ENCODE data around the gene CUZD1.
A peak's percentile ranks its signal among the peaks of the same experiment; 100 is the strongest.
"Not testable (repeated sequence)": the region's sequence is repeated elsewhere in the genome, so short reads cannot be mapped to it uniquely, and the experiment has no call there.

CUZD1 gene, protein sequence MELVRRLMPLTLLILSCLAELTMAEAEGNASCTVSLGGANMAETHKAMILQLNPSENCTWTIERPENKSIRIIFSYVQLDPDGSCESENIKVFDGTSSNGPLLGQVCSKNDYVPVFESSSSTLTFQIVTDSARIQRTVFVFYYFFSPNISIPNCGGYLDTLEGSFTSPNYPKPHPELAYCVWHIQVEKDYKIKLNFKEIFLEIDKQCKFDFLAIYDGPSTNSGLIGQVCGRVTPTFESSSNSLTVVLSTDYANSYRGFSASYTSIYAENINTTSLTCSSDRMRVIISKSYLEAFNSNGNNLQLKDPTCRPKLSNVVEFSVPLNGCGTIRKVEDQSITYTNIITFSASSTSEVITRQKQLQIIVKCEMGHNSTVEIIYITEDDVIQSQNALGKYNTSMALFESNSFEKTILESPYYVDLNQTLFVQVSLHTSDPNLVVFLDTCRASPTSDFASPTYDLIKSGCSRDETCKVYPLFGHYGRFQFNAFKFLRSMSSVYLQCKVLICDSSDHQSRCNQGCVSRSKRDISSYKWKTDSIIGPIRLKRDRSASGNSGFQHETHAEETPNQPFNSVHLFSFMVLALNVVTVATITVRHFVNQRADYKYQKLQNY

DNA sequence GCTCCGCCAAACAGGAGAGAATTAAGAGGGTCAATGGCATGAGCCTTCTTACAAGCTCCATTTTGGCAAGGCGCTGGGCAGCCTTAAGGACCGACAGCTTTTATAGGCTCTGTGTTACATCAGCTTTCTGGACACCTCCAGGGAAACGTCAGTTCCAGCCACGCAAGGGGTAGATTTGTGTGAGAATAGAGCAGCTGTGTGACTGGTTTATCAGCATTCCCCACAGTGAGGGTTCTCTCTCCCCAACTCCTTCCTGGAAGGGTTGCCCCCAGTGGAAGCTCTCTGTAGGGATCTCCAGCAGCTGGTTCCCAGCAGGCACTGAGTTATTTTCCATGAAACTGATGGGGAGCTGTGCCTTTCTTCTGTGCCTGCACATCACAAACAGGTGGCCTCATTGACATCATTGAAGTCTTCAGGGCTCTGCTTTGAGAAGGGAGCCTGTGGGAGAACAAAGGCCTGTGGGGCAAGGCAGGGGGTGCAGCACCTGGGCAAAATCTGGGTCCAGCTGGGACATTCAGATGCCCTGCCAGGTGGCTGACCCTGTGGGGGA lies at the start of gene CUZD1:
CUZD1 (minus strand) TSS at position 75 of the 550 bp plus-strand sequence; CDS start at position 61, 14 bp downstream.
- DNase-seq (ENCODE audit: low read depth, low spot score) = peak; percentile 72

DNA sequence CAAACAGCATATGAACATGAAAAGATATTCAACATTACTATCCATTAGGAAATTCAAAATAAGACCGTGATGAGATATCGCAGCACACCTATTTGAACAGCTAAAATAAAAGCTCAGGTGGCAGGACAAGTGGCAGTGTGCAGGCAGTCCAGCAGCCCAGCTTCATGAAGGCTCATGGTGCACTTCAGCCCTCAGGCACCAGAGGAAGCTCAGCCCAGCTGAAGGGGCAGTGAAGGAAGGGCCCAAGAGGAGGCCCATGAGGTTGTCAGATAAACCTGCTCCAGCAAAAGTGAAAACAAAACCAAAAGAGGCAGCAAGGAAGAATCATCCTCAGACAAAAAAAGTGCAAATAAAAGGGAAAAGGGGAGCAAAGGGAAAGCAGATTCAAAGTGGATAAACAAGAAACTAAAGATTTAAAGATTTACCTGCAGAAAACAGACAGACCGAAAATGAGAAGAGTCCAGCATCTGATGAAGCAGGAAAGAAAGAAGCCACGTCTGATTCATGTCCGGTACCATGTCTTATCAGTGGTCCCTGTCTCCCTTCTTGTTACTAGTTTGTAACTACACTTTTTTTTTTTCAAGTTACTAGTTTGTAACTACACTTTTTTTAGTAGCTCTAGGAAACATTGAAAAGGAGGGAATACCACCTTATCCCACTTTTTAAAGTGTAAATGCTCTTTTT lies 48.7 kb upstream of the CUZD1 start:
- no peak for DNase-seq (ENCODE audit: low read depth, low spot score)

DNA sequence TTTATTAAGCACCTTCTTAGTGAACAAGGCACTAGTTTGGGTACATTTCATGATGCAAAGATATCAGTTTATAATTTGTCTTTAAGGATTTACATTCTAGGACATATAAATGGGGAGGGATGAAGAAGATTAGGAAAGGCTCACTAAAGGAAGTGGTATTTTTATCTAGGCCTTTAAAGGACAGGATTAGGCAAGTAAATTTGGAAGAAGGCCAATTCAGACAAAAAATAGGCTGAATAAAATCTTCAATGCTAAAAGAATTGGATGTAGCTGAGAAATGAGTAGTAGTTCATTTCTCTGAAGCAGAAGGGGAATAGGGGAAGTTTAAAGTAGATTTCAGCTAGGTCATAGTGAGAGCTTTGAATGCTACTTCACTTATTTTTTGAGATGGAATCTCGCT lies 38.5 kb upstream of the CUZD1 start:
- no peak for DNase-seq (ENCODE audit: low read depth, low spot score)

DNA sequence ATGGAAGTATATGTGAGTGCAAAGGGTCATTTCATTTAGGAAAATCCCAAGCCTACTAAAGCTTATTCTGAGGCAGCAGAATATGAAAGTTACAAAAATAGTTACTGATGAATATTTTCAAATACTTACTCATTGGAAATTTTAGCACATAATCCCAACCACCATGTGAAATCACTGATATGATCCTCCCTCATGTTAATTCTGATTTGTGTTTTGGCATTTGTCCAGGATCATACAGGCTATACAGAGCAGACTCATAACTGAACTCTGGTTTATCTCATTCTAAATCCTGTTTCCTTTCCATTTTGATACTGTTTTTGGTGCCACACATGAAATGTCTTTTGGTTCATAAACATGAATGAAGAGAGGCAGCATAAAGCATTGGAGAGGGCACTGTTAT lies 37.1 kb upstream of the CUZD1 start:
- no peak for DNase-seq (ENCODE audit: low read depth, low spot score)

DNA sequence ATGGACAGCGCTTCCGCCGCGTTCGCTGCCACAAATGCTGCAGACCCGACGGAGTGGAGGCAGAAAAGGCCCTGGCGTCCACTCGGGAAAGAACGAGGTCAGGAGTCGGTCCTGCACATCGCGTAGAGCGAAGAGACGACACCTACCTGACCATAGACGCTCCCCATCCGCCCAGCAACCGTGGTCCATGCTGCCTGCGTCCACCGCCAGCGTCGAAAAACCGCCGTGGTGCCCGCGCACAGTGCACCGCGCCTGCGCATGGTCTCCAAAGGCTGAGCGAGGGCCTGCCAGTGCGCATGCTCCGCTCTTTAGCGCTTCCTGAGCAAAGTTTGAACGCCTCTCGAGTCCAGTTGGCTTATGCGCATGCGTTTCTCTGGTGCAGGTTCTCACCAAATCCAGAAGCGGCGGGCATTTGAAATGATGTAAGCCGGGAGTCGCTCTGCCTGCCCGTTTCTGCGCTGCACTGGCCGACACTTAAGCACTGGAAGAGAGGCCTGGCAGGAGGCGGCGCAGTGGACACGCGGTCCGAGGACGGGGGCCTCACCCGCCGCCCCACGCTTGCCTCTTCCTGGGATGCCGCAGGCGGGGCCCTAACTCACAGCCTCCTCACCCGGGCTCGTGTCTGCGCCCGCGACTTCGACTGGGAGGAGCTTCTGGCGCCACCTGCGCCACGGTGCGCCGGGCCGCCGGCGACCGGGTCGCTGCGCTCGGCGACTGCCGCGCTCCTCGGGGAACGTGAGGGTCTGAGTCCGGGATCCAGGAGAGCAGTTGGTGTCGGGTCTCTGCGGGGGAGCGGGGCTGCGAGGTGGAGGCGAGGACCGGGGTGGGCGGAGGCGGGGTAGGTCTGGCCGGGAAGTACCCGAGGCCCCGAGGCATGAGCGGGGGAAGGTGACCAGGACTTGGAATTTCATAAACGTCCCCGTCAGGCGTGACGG lies 33.9 kb upstream of the CUZD1 start, which contains the start of gene FAM24B:
FAM24B (minus strand) TSS at position 243 of the 935 bp plus-strand sequence. CDS start 29,066 bp downstream, outside the sequence.
- no peak for DNase-seq (ENCODE audit: low read depth, low spot score)

DNA sequence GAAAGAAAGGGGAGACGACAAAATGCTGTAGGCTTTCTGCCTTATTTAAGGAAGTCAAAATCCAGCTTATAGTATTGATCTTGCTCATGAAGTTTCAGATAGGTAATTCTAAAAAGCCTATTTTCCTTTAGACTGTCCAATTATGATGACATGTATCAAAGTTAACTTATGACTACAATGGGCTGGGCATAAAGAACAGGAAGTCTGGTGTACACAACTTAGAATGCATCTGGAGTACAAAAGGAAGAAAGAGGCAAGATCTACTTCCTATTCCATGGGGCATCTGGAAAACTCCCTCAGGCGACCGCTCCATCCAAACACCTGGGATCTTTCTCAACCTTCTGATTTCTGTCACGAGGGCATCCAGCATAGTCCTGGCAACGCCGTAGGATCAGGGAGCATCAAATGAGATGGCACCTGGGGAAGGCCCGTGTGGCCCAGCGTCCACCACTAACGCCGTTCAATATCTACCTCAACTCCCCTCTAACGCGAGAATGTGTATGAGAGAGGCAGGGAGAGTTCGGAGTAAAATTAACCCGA lies 33.2 kb upstream of the CUZD1 start:
- no peak for DNase-seq (ENCODE audit: low read depth, low spot score)

DNA sequence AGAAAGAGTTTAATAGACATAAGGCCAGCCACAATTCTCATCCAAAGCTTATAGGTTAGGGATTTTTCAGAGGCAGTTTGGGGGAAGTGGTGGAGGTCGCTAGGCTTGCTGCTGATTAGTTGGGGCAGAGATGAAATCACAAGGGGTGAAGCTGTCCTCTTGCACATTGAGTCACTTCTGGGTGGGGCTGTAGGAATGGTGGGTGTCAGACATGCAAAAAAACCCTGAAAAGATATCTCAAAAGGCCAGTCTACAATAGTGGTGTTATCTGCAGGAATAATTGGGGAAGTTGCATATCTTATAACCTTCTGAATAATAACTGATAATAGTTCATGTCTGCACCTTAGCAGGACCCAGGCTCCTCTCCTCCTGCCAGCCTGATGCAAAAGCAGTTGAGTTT lies 31.6 kb upstream of the CUZD1 start:
- no peak for DNase-seq (ENCODE audit: low read depth, low spot score)

DNA sequence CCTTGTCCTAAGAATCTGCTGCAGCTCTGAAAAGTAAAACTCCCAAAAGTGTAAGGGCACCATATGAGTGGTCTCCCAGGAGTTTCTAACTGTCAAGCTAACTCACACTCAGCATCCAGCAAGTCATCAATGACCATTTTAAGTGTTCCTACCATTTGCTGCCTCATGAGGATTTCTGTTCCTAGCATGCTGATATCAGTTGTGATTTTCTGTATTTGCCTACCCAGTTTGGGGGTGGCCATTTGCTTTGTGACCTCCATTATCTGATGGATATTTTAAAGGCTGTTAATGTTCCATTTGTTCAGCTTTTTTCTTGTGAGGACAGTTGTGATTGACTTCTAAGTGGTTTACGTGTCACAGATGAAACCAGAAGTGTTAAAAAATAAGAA lies 30.8 kb upstream of the CUZD1 start:
- no peak for DNase-seq (ENCODE audit: low read depth, low spot score)

DNA sequence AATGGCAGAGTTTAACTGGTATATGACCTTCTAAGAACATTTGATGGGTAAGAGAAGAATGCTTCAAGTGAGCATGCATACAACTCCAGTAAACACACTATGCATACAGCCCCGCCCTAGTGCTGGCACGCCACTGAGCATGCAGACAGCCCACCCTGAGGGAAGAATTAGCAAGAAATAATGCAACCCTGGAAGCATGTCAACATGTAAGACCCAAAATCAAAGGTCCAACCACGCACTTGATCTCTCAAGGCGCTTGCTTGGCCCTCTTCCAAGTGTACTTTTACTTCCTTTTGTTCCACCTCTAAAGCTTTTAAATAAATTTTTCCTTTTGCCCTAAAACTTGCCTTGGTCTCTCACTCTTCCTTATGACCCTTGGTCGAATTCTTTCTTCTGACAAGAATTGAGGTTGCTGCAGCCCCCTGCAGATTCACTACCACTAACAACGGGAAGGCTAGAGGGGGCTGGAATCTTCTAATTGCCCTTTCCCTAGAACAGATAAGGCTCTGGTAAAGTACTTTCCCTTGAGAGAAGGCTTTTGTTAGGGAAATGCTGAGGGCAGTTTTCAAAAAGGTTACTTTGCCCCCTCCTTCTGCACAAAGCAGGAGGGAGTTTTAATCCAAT lies 30.3 kb upstream of the CUZD1 start:
- peak; percentile 67 for DNase-seq (ENCODE audit: low read depth, low spot score)

DNA sequence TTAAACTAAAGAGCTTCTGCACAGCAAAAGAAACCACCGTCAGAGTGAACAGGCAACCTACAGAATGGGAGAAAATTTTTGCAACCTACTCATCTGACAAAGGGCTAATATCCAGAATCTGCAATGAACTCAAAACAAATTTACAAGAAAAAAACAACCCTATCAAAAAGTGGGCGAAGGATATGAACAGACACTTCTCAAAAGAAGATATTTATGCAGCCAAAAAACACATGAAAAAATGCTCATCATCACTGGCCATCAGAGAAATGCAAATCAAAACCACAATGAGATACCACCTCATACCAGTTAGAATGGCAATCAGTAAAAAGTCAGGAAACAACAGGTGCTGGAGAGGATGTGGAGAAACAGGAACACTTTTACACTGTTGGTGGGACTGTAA lies 26.3 kb upstream of the CUZD1 start:
- not testable (repeated sequence) for DNase-seq (ENCODE audit: low read depth, low spot score)

DNA sequence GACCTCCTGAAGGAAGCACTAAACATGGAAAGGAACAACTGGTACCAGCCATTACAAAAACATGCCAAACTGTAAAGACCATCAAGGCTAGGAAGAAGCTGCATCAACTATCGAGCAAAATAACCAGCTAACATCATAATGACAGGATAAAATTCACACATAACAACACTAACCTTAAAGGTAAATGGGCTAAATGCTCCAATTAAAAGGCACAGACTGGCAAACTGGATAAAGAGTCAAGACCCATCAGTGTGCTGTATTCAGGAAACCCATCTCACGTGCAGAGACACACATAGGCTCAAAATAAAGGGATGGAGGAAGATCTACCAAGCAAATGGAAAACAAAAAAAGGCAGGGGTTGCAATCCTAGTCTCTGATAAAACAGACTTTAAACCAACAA lies 23.1 kb upstream of the CUZD1 start:
- DNase-seq (ENCODE audit: low read depth, low spot score) = not testable (repeated sequence)

DNA sequence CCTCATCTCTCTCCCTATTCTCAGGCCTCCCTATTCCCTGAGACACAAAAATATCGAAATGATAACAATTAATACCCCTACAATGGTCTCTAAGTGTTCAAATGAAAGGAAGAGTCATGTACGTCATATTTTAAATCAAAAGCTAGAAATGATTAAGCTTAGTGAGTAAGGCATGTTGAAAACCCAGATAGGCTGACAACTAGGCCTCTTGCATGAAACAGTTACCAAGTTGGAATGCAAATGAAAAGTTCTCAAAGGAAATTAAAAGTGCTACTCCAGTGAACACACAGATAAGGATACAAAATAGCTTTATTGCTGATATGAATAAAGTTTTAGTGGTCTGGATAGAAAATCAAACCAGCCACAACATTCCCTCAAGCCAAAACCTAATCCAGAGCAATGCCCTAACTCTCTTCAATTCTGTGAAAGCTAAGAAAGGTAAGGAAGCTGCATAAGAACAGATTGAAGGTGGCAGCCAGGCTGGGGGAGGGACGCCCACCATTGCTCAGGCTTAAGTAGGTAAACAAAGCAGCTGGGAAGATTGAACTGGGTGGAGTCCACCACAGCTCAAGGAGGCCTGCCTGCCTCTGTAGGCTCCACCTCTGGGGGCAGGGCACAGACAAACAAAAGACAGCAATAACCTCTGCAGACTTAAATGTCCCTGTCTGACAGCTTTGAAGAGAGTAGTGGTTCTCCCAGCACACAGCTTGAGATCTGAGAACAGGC lies 21.3 kb upstream of the CUZD1 start:
- DNase-seq (ENCODE audit: low read depth, low spot score) = not testable (repeated sequence)

DNA sequence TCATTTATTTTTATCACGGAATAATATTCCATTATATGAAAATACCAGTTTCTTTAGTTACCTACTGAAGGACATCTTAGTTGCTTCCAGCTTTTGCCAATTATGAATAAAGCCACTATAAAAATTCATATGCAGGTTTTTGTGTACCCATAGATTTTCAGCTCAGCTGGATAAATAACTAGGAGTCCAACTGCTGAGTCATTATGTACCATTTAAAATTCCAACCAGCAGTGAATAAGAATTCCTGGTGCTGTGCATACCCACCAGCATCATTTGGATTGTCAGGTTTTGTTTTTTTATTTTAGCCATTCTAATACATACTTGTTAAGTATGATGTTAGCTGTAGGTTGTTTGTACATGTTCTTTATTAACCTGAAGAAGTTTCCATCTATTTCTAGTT lies 19.2 kb upstream of the CUZD1 start:
- no peak for DNase-seq (ENCODE audit: low read depth, low spot score)

DNA sequence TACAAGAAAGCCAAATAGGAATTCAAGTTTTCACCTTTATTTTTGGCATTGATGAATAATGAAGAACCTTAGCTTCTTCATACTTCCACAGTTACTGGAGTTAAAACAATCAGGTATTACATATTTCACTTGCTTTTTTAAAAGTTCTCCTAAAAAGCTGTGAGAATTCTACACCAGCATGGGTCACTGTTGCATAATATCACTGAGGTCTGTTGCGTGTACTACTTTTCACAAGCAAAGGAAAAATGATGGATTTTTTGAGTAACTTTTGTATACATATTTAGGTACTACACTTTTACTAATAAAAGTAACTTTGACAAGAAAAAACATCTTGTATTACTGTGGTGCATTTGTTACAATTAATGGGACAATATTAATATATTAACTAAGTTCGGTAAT lies 18.5 kb upstream of the CUZD1 start:
- no peak for DNase-seq (ENCODE audit: low read depth, low spot score)

DNA sequence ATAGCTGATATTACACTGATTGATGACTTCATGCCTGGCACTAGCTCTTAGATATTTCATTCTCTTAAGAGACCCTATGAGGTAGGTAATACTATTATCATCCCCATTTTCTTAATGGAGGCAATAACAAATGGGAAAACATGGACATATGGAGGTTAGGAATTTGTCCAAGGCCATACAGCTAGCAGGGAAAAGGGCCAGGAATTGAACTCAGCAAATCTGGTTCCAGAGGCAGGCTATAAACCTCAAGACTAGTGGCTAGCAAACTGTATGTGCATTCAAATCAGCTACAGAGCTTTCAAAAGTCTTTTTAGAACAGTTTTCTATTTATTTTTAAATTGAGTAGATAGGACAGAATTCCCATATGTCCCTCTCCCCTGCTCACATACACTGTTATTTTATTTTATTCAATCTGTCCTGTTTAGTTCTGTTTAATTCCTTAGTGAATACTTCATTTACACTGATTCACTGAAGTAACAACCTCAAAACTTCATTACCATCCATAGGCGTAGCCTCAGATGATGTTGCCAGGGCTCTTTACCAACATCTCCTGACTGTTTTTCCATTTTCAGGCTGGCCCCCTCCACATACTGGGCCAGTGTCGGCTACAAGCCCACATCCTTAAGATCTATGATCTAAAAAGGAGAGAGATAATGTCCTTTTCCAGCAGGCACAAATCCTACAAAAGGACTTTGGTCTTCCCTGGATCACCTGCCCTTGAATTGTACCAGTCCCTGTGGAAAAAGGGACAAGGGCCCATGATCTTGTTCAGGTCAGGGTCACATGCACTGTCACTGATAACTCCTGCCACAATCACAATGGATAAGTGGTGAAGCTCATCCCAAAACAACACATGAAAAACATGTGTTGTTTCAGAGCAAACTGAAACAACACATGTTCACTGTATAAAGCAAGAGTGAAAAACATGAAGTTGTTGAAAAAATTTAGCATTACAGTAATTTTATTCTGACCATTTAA lies 17.8 kb upstream of the CUZD1 start:
- no peak for DNase-seq (ENCODE audit: low read depth, low spot score)

DNA sequence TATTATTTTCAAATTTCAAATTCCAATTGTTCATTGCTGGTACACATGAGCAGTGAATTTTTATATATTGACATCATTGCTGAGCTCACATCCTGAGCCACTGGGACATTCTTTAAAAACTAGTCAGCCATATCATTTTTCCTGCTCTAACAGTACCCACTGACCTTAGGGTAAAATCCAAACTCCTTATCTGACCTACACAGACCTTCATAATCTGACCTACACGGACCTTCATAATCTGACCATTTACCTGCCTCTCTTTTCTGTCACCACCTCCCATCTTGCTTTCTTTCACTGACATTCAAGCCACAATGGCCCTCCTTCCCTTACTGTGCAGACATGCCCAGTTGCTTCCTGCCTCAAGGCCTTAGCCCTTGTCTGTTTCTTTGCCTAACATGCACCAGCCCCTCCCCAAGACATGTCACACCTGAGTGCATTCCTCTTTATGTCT lies 16.1 kb upstream of the CUZD1 start:
- no peak for DNase-seq (ENCODE audit: low read depth, low spot score)

DNA sequence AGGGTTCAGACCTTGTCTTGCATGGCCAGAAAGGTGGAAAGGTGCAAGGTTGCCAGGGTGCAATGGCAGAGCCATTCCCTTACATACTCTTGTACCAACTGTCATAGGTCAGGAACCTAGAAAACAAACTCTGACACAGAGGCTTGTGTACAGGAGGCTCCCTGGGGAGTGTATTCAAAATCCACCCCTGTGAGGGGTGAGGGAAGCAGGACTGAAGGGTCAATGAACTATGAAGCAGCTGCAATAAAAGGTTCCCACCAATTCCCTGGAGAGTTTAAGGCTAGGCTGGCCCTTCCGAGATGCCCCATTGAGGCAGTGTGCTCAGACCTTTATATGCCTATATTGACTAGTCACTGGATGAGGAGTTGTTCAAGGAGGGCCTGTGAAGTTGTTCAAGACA lies 13.9 kb upstream of the CUZD1 start:
- no peak for DNase-seq (ENCODE audit: low read depth, low spot score)

DNA sequence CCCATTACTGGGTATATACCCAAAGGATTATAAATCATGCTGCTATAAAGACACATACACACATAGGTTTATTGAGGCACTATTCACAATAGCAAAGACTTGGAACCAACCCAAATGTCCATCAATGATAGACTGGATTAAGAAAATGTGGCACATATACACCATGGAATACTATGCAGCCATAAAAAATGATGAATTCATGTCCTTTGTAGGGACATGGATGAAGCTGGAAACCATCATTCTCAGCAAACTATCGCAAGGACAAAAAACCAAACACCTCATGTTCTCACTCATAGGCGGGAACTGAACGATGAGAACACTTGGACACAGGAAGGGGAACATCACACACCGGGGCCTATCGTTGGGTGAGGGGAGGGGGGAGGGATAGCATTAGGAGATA lies 12.4 kb upstream of the CUZD1 start:
- not testable (repeated sequence) for DNase-seq (ENCODE audit: low read depth, low spot score)

Measured in iPS DF 19.7 (cell line).